HepG2 (cell line): ENCODE results near the gene STARD10. TPM values are rescaled to one million over a fixed set of nuclear protein-coding genes. Genes with fewer than 3 reads are reported as not detected.
A peak's percentile ranks its signal among the peaks of the same experiment; 100 is the strongest.

Experiments
- ATAD3A ChIP-seq: sonication (generic); formaldehyde crosslinking; IDR thresholded peaks from 2 replicates; pipeline ENCODE4 v1.4.0; 2020; ENCODE audit warnings: missing genetic modification reagents
- ATF7 ChIP-seq, 2 experiments: fragments of 450-650 bp in 1 of 2; sonication (generic) in 1 of 2; formaldehyde crosslinking in 1 of 2; IDR thresholded peaks; 2 replicates each; pipeline versions ENCODE4 v1.4.0 to v1.6.1; 2016 to 2020; ENCODE audit warnings: antibody characterized with exemption in 1 of 2, mild to moderate bottlenecking in 1 of 2, missing genetic modification reagents in 1 of 2
- ATF7-NPFF ChIP-seq: sonication (generic); formaldehyde crosslinking; IDR thresholded peaks from 2 replicates; pipeline ENCODE4 v1.8.1; 2023; ENCODE audit warnings: mild to moderate bottlenecking, low read depth, missing genetic modification reagents, moderate library complexity
- CHCHD3 ChIP-seq: sonication (generic); formaldehyde crosslinking; IDR thresholded peaks from 2 replicates; pipeline ENCODE4 v1.8.0; 2022; ENCODE audit warnings: mild to moderate bottlenecking, missing genetic modification reagents, moderate library complexity
- DR1 ChIP-seq: sonication (generic); formaldehyde crosslinking; IDR thresholded peaks from 2 replicates; pipeline ENCODE4 v1.8.0; 2021; ENCODE audit warnings: mild to moderate bottlenecking, missing genetic modification reagents, inconsistent platforms
- ESRRA ChIP-seq: sonication (generic); formaldehyde crosslinking; IDR thresholded peaks from 2 replicates; pipeline ENCODE4 v1.5.1; 2020; ENCODE audit warnings: mild to moderate bottlenecking, low read depth, missing genetic modification reagents
- ISL2 ChIP-seq: sonication (generic); formaldehyde crosslinking; IDR thresholded peaks from 2 replicates; pipeline ENCODE4 v1.5.0; 2020; ENCODE audit warnings: missing genetic modification reagents
- MEIS1 ChIP-seq: sonication (generic); formaldehyde crosslinking; IDR thresholded peaks from 2 replicates; pipeline ENCODE4 v1.9.0; 2021; ENCODE audit warnings: mild to moderate bottlenecking, missing genetic modification reagents, moderate library complexity, borderline replicate concordance
- MYC ChIP-seq: sonication (generic); formaldehyde crosslinking; IDR thresholded peaks from 2 replicates; pipeline ENCODE4 v1.9.0; 2021; ENCODE audit warnings: missing genetic modification reagents, borderline replicate concordance
- PHB2 ChIP-seq: fragments of 450-650 bp; IDR thresholded peaks from 2 replicates; pipeline ENCODE4 v1.6.1; 2018; ENCODE audit not compliant: partially characterized antibody
- PHF20 ChIP-seq: sonication (generic); formaldehyde crosslinking; IDR thresholded peaks from 2 replicates; pipeline ENCODE4 v1.5.0; 2020; ENCODE audit warnings: mild to moderate bottlenecking, missing genetic modification reagents
- PHF21A ChIP-seq: sonication (generic); formaldehyde crosslinking; IDR thresholded peaks from 2 replicates; pipeline ENCODE4 v1.5.0; 2020; ENCODE audit warnings: mild to moderate bottlenecking, missing genetic modification reagents
- RBM39 ChIP-seq: fragments of 200-400 bp; formaldehyde crosslinking; IDR thresholded peaks from one replicate; pipeline ENCODE4 v1.6.1; 2018; ENCODE audit warnings: antibody characterized with exemption, mild to moderate bottlenecking, low read depth, low read length; ENCODE audit not compliant: poor library complexity, severe bottlenecking
- SOX6 ChIP-seq, 2 experiments: fragments of 450-650 bp in 1 of 2; sonication (generic) in 1 of 2; formaldehyde crosslinking in 1 of 2; IDR thresholded peaks; 2 replicates each; pipeline versions ENCODE4 v1.4.0 to v1.6.1; 2017 to 2020; ENCODE audit warnings: antibody characterized with exemption in 1 of 2, mild to moderate bottlenecking in 1 of 2, missing genetic modification reagents in 1 of 2
- STAG1 ChIP-seq: sonication (generic); formaldehyde crosslinking; IDR thresholded peaks from 2 replicates; pipeline ENCODE4 v1.4.0; 2020; ENCODE audit warnings: missing genetic modification reagents
- TEAD3 ChIP-seq: optimal IDR thresholded peaks from 2 replicates; pipeline ENCODE3; 2016; ENCODE audit warnings: borderline replicate concordance
- ZBTB38 ChIP-seq: sonication (generic); formaldehyde crosslinking; IDR thresholded peaks from 2 replicates; pipeline ENCODE4 v1.5.1; 2020; ENCODE audit warnings: mild to moderate bottlenecking, missing genetic modification reagents
- ZEB1 ChIP-seq: IDR thresholded peaks from 2 replicates; pipeline ENCODE4 v1.6.1; 2012; ENCODE audit warnings: mild to moderate bottlenecking, low read depth, inconsistent platforms; ENCODE audit not compliant: insufficient replicate concordance
- ZFY ChIP-seq: sonication (generic); formaldehyde crosslinking; IDR thresholded peaks from 2 replicates; pipeline ENCODE4 v1.4.0; 2020; ENCODE audit warnings: missing genetic modification reagents
- ZNF282 ChIP-seq: fragments of 450-650 bp; IDR thresholded peaks from 2 replicates; pipeline ENCODE4 v1.6.1; 2018; ENCODE audit not compliant: partially characterized antibody
- ZNF605 ChIP-seq: sonication (generic); formaldehyde crosslinking; IDR thresholded peaks from 2 replicates; pipeline ENCODE4 v1.8.0; 2022; ENCODE audit warnings: mild to moderate bottlenecking, missing genetic modification reagents
- ZNF615 ChIP-seq: sonication (generic); formaldehyde crosslinking; IDR thresholded peaks from 2 replicates; pipeline ENCODE4 v1.5.0; 2020; ENCODE audit warnings: mild to moderate bottlenecking, missing genetic modification reagents, borderline replicate concordance
- polyA plus RNA-seq, 8 experiments: library from polyadenylated mRNA; depleted of rRNA in 3 of 8; stranded (reverse) in 7 of 8; unstranded in 1 of 8; fragments of >200 nt; fragmentation: Illumina TruSeq in 4 of 8; extraction: Trizol in 4 of 8; gene quantifications; 2 replicates each; pipeline versions ENCODE4 v1.2.1 to v1.2.3, GENCODE V29; 2011 to 2016; ENCODE audit warnings: low read depth in 4 of 8, missing spikeins in 1 of 8, mixed read lengths in 1 of 8; ENCODE audit not compliant: insufficient read depth in 1 of 8
- total RNA-seq, 5 experiments: library from RNA; depleted of rRNA; stranded (reverse); fragments of >200 nt; fragmentation: Illumina TruSeq; extraction: Trizol; gene quantifications; 2 replicates each; pipeline ENCODE4 v1.2.3, GENCODE V29; 2016; ENCODE audit warnings: low read depth in 1 of 5
- TF ChIP-seq, protein P1 (sequence below): sonication (generic); formaldehyde crosslinking; IDR thresholded peaks from 2 replicates; pipeline ENCODE4 v1.5.0; 2020; ENCODE audit warnings: missing genetic modification reagents, mild to moderate bottlenecking, borderline replicate concordance
- TF ChIP-seq, protein P2 (sequence below): sonication (generic); formaldehyde crosslinking; IDR thresholded peaks from 2 replicates; pipeline ENCODE4 v1.8.1; 2023; ENCODE audit warnings: mild to moderate bottlenecking, missing genetic modification reagents
- TF ChIP-seq, protein P3 (sequence below): sonication (generic); formaldehyde crosslinking; IDR thresholded peaks from 2 replicates; pipeline ENCODE4 v1.5.1; 2020; ENCODE audit warnings: mild to moderate bottlenecking, missing genetic modification reagents, borderline replicate concordance

The STARD10 gene
- total and polyA plus RNA-seq, 2 of the 13 experiments (the other 11 are each of a cell fraction or from before 2014, with no cell fraction given): 260 to 341 TPM

DNA sequence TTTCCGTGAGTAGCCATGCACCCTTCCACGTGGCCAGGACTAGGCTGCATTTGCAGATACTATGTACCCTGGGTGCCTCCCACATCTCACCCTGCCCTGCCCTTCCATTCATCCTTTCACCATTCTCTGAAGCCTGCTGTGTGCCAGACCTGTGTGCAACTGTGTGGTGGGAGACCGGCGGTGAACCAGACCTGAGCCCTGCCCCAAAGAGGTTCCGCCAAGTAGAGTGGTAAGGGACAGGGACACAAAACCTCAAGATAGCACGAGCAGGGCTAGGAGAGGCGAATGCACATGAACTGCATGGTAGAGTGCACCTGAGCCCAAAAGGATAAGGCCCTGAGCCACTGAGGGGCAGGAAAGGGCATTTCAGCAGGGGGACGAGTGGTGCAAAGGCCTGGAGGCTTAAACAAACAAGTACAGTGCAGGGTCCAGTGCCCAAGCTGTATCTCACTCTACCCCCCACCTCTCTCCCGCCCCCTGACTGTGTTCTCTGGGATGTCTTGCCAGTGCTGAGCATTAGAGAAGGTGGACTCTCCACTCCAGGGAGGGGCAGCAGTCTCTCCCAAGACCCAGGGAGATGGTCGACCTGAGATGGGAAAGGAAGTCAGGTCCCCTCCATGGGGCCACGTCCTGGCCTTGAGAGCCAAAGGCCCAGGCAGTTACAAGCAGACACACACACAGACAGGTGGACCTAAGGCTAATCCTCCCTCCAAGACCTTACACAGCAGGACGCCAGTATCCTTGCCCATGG lies 27.5 kb downstream of the STARD10 start (continued):
- TF ChIP-seq, protein P1, sequence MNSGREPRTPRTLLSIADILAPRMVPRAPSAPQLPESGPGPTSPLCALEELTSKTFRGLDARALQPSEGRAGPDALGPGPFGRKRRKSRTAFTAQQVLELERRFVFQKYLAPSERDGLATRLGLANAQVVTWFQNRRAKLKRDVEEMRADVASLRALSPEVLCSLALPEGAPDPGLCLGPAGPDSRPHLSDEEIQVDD (CRISPR knock-in tag): peak; percentile 27; the same call in 1 of the 2 replicates
- TF ChIP-seq RBM39 (peak; percentile 32), DR1 (CRISPR knock-in tag) (peak; percentile 51; the same call in 1 of the 2 replicates), ZBTB38 (peak; percentile 76; the same call in 1 of the 2 replicates), ESRRA (peak; percentile 92), STAG1 (CRISPR knock-in tag) (peak; percentile 49), PHF20 (CRISPR knock-in tag) (0 out of 2 replicates have a peak, but pooled peaks have one; percentile 44), CHCHD3 (peak; percentile 70), ZNF615 (no peak), ATF7 (IDR thresholded peaks at IDR 0.05) (no peak), ATF7 (CRISPR knock-in tag; IDR thresholded peaks at IDR 0.05) (peak; percentile 70), ISL2 (CRISPR knock-in tag) (peak; percentile 62), PHF21A (CRISPR knock-in tag) (peak; percentile 89), ZEB1 (peak; percentile 84), SOX6 (IDR thresholded peaks at IDR 0.05) (no peak), SOX6 (CRISPR knock-in tag; IDR thresholded peaks at IDR 0.05) (peak; percentile 87), ATF7-NPFF (CRISPR knock-in tag) (peak; percentile 75), MYC (CRISPR knock-in tag) (peak; percentile 77; the same call in 1 of the 2 replicates), ZNF282 (no peak), PHB2 (no peak), ATAD3A (CRISPR knock-in tag) (no peak), MEIS1 (CRISPR knock-in tag) (peak; percentile 26; the same call in 1 of the 2 replicates), ZNF605 (CRISPR knock-in tag) (0 out of 2 replicates have a peak, but pooled peaks have one; percentile 50), TEAD3 (peak; percentile 77), ZFY (CRISPR knock-in tag) (peak; percentile 77; the same call in 1 of the 2 replicates)
- TF ChIP-seq, protein P2, sequence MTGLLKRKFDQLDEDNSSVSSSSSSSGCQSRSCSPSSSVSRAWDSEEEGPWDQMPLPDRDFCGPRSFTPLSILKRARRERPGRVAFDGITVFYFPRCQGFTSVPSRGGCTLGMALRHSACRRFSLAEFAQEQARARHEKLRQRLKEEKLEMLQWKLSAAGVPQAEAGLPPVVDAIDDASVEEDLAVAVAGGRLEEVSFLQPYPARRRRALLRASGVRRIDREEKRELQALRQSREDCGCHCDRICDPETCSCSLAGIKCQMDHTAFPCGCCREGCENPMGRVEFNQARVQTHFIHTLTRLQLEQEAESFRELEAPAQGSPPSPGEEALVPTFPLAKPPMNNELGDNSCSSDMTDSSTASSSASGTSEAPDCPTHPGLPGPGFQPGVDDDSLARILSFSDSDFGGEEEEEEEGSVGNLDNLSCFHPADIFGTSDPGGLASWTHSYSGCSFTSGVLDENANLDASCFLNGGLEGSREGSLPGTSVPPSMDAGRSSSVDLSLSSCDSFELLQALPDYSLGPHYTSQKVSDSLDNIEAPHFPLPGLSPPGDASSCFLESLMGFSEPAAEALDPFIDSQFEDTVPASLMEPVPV (CRISPR knock-in tag): peak; percentile 71; the same call in 1 of the 2 replicates
- TF ChIP-seq, protein P3, sequence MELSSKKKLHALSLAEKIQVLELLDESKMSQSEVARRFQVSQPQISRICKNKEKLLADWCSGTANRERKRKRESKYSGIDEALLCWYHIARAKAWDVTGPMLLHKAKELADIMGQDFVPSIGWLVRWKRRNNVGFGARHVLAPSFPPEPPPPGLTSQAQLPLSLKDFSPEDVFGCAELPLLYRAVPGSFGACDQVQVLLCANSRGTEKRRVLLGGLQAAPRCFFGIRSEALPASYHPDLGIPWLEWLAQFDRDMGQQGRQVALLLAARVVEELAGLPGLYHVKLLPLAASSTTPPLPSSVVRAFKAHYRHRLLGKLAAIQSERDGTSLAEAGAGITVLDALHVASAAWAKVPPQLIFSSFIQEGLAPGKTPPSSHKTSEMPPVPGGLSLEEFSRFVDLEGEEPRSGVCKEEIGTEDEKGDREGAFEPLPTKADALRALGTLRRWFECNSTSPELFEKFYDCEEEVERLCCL (CRISPR knock-in tag): no peak
